Psoas muscle (tissue), 8 donors: ENCODE data around the gene ZNF681. TPM values are rescaled to one million over a fixed set of nuclear protein-coding genes. Genes with fewer than 3 reads are reported as not detected.
"Not testable (repeated sequence)": the region's sequence is repeated elsewhere in the genome, so short reads cannot be mapped to it uniquely, and the experiment has no call there.

ENCODE experiments used
- ATAC-seq, 4 donors: fragments of 200-7000 bp; cut with Tn5 transposase; one replicate each; pipeline ENCODE4 v1.9.1; 2020; ENCODE audit warnings: moderate library complexity in 3 of 4, mild to moderate bottlenecking in 2 of 4
- DNase-seq, 2 donors: peaks; one replicate each; pipeline ENCODE4 v3.0.0-alpha.2; 2020
- H3K27ac ChIP-seq: fragments of 200-600 bp; one replicate; pipeline ENCODE4 v1.8.0; 2022
- H3K27me3 ChIP-seq, 3 donors: fragments of 200-600 bp in 1 of 3; one replicate each; pipeline versions ENCODE4 v1.6.1 to v1.8.0; 2013 to 2022; ENCODE audit warnings: low read length in 2 of 3, mild to moderate bottlenecking in 2 of 3, moderate library complexity in 1 of 3; ENCODE audit not compliant: insufficient read depth in 3 of 3
- H3K36me3 ChIP-seq, 2 donors: fragments of 200-600 bp in 1 of 2; one replicate each; pipeline versions ENCODE4 v1.6.1 to v1.8.0; 2013 to 2022; ENCODE audit warnings: low read depth in 1 of 2, mild to moderate bottlenecking in 1 of 2, moderate library complexity in 1 of 2; ENCODE audit not compliant: insufficient read depth in 1 of 2
- H3K4me1 ChIP-seq: fragments of 200-600 bp; one replicate; pipeline ENCODE4 v1.8.0; 2022
- H3K4me3 ChIP-seq: fragments of 200-600 bp; one replicate; pipeline ENCODE4 v1.8.0; 2022; ENCODE audit warnings: mild to moderate bottlenecking
- H3K9me3 ChIP-seq: fragments of 200-600 bp; one replicate; pipeline ENCODE4 v1.8.0; 2022
- WGBS, 3 donors: extraction: QIAGEN DNeasy Blood & Tissue Kit; methylation state at CpG; one replicate each; pipeline versions ENCODE4 v1.1.6 to v1.1.7; 2013; 5-methylcytosine and 5-hydroxymethylcytosine counted together
- intact Hi-C, 2 donors: fragments of 100-400 bp; cut with DNase I; formaldehyde crosslinking; loops; one replicate each; pipeline versions ENCODE4 v1.11.0 to v1.14.2; 2022
- polyA plus RNA-seq, 3 donors: library from polyadenylated mRNA; stranded (reverse); fragments of 200-250 nt; gene quantifications; one replicate each; pipeline ENCODE4 v1.2.3, GENCODE V29; 2013
- total RNA-seq, 4 donors: library from RNA; stranded (reverse); fragmentation: NEBNext Ultra II Directional in 2 of 4; extraction: Animal tissue kit (Norgen Biotek cat#: 25700) in 2 of 4; gene quantifications; one replicate each; pipeline versions ENCODE4 v1.2.1 to v1.2.4, GENCODE V29; 2021 to 2023
- TF ChIP-seq, protein P1 (sequence below): fragments of 200-600 bp; IDR thresholded peaks from one replicate; pipeline ENCODE4 v1.8.0; 2022; ENCODE audit warnings: antibody characterized with exemption
- donor health status: healthy with polysubstance abuse.
- donor health status: DM: no; HTN: no; CAD: no; lungs with moderate emphysema.
- donor health status: Bipolar disorder and iron deficiency.
- donor health status: healthy.
- donor health status: DM: yes; HTN: yes; CAD: no.
- donor health status: DM: no; HTN: no; CAD: no.
- donor health status: DM: no; HTN: no; CAD: no.
- donor health status: DM: yes; HTN: yes; CAD: no.

The ZNF681 gene
- total and polyA plus RNA-seq, 7 donors = 0.06 to 0.26 (median 0.18) TPM

DNA sequence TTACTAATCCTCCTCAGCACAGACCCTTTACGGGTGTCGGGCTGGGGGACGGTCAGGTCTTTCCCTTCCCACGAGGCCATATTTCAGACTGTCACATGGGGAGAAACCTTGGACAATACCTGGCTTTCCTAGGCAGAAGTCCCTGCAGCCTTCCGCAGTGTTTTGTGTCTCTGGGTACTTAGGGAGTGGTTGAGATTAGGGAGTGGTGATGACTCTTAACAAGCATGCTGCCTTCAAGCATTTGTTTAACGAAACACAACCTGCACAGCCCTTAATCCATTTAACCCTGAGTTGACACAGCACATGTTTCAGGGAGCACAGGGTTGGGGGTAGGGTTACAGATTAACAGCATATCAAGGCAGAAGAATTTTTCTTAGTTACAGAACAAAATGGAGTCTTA is 34.5 kb downstream of the ZNF681 start:
- ATAC-seq, DNase-seq, intact Hi-C loops, H3K4me1 ChIP-seq, H3K27ac ChIP-seq, H3K4me3 ChIP-seq, H3K9me3 ChIP-seq, H3K27me3 ChIP-seq, H3K36me3 ChIP-seq: not testable (repeated sequence)
- WGBS, 3 donors = 3 to 8% (median 6%) methylated on average over 2 to 3 of the region's 6 CpGs

DNA sequence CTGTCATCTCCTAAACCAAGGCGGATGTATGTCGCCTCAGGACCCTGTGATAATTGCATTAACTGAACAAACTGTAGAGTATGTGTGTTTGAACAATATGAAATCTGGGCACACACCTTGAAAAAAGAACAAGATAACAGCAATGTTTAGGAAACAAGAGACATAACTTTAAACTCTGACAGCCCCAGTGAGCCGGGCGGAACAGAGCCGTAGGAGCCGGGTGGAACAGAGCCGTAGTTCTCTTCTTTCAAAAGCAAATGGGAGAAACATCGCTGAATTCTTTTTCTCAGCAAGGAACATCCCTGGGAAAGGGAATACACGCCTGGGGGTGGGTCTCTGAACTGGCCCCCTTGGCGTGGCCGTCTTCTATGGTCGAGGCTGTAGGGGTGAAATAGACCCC is 39.9 kb downstream of the ZNF681 start:
- H3K9me3 ChIP-seq = no peaks in the 10 kb centered on the region
- no peaks in the 10 kb centered on the region for H3K36me3 ChIP-seq
- DNase-seq = no peak
- TF ChIP-seq, protein P1, sequence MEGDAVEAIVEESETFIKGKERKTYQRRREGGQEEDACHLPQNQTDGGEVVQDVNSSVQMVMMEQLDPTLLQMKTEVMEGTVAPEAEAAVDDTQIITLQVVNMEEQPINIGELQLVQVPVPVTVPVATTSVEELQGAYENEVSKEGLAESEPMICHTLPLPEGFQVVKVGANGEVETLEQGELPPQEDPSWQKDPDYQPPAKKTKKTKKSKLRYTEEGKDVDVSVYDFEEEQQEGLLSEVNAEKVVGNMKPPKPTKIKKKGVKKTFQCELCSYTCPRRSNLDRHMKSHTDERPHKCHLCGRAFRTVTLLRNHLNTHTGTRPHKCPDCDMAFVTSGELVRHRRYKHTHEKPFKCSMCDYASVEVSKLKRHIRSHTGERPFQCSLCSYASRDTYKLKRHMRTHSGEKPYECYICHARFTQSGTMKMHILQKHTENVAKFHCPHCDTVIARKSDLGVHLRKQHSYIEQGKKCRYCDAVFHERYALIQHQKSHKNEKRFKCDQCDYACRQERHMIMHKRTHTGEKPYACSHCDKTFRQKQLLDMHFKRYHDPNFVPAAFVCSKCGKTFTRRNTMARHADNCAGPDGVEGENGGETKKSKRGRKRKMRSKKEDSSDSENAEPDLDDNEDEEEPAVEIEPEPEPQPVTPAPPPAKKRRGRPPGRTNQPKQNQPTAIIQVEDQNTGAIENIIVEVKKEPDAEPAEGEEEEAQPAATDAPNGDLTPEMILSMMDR = no peak
- no peak overlapping the region for H3K4me3 ChIP-seq
- no peak for ATAC-seq
- no peaks in the 10 kb centered on the region for H3K27me3 ChIP-seq
- intact Hi-C loops = no loop called here
- WGBS, 3 donors = 7 to 9% (median 8%) methylated on average over 12 of the region's 12 CpGs
- no peak overlapping the region for H3K27ac ChIP-seq
- H3K4me1 ChIP-seq = no peaks in the 10 kb centered on the region

DNA sequence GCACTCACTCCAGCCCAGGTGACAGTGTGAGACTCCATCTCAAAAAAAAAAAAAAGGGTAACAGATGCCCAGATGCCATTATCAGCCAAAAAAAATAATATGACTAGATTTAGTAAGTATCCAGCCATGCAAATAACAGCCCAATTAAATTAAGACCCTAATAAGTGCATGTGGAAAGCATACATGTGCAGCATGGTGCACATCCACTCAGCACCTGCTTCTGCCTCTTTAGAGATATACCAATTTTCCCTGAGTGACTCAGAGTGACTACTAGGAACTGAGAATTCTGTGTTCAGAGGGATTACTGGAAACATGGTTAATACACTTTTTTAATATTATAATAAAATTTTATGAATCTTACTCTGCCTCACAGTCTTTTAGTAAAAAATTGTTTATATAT is 41.9 kb downstream of the ZNF681 start:
- intact Hi-C loops = no loop called here
- H3K36me3 ChIP-seq = no peaks in the 10 kb centered on the region
- ATAC-seq (no peak), DNase-seq (no peak)
- no peaks in the 10 kb centered on the region for H3K4me1 ChIP-seq
- TF ChIP-seq, protein P1 = no peak
- H3K27me3 ChIP-seq = no peaks in the 10 kb centered on the region
- H3K27ac ChIP-seq = no peak overlapping the region
- no peak overlapping the region for H3K4me3 ChIP-seq
- no peaks in the 10 kb centered on the region for H3K9me3 ChIP-seq

DNA sequence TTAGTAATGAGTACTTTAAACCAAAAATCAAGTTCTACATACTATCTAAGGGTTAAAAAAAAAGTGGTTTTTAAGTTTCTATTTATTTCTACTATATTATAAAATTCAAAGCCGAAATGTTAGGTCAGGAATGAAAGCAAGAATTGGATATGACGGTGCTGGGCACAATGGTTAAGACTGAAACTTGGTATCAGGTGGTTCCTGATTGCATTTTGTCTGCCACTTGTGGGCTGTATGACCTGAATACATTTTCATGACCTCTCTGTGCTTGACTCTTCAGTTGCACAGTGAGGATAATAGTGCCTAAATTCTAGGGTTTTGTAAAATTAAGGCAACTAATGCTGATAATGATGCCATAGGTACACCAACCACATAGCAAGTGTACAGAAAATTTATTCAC is 49.3 kb downstream of the ZNF681 start:
- TF ChIP-seq, protein P1 = no peak
- Histone ChIP-seq H3K27ac (no peak overlapping the region), H3K4me3 (no peak overlapping the region), H3K9me3 (no peaks in the 10 kb centered on the region), H3K36me3 (no peaks in the 10 kb centered on the region), H3K4me1 (no peaks in the 10 kb centered on the region), H3K27me3 (no peaks in the 10 kb centered on the region)
- ATAC-seq = no peak
- no peak for DNase-seq
- WGBS, 3 donors = 23 to 39% (median 35%) methylated on average over 2 of the region's 2 CpGs
- intact Hi-C loops = no loop called here

DNA sequence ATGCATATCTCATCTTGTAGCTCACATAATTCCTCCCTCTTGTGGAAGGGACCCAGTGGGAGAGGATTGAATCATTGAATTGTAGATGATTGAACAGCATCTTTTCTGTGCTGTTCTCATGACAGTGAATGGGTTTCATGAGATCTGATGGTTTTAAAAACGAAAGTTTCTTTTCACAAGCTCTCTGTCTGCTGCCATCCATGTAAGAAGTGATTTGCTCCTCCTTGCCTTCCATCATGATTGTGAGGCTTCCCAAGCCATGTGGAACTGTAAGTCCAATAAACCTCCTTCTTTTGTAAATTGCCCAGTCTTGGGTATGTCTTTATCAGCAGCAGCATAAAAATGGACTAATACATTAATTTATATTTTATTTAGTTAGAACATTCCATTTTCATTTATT is 52.0 kb downstream of the ZNF681 start:
- 82 to 88% (median 85%) methylated on average over 1 of the region's 1 CpG for WGBS, 3 donors
- Histone ChIP-seq H3K36me3 (no peaks in the 10 kb centered on the region), H3K4me3 (no peak overlapping the region), H3K27ac (no peak overlapping the region), H3K27me3 (no peaks in the 10 kb centered on the region), H3K4me1 (no peaks in the 10 kb centered on the region), H3K9me3 (no peaks in the 10 kb centered on the region)
- ATAC-seq (no peak), DNase-seq (no peak)
- intact Hi-C loops = no loop called here
- TF ChIP-seq, protein P1 = no peak
